Naive thymus-derived CD4-positive, alpha-beta T cell (primary cell): ENCODE measurements around the gene STX18. TPM values are rescaled to one million over a fixed set of nuclear protein-coding genes. Genes with fewer than 3 reads are reported as not detected.
A peak's percentile ranks its signal among the peaks of the same experiment; 100 is the strongest.
"Not testable (repeated sequence)": the region's sequence is repeated elsewhere in the genome, so short reads cannot be mapped to it uniquely, and the experiment has no call there.

Experiments
- ATAC-seq: fragments of 150-1000 bp; cut with Tn5 transposase; 2 replicates; pipeline ENCODE4 v1.10.0; 2021; ENCODE audit warnings: mild to moderate bottlenecking, moderate library complexity
- CTCF ChIA-PET: fragments of 350-600 bp; sonication (Branson Sonifier 250); formaldehyde crosslinking; loops from one replicate; lab custom pipeline; 2021; ENCODE audit warnings: antibody characterized with exemption; lab: Charles Lee
- POLR2A ChIA-PET: fragments of 350-600 bp; sonication (Branson Sonifier 250); formaldehyde crosslinking; loops from one replicate; lab custom pipeline; 2021; ENCODE audit warnings: antibody characterized with exemption, inconsistent platforms; lab: Charles Lee
- DNase-seq, 9 donors: peaks; one replicate each; pipeline versions ENCODE4 v3.0.0 to v3.0.0-alpha.2; 2020 to 2022; ENCODE audit warnings: mixed read lengths in 1 of 9
- H3K27ac ChIP-seq: one replicate; pipeline ENCODE4 v1.7.0; 2013; ENCODE audit warnings: mild to moderate bottlenecking, low read depth, low read length, moderate library complexity
- H3K27me3 ChIP-seq, 2 donors: one replicate each; pipeline ENCODE4 v1.7.0; 2013; ENCODE audit warnings: low read length in 2 of 2, mild to moderate bottlenecking in 2 of 2, moderate library complexity in 2 of 2; ENCODE audit not compliant: control insufficient read depth in 2 of 2, insufficient read depth in 2 of 2
- H3K36me3 ChIP-seq, 3 experiments: 1 replicate in 2 of 3; 2 replicates in 1 of 3; pipeline ENCODE4 v1.7.0; 2013; ENCODE audit warnings: low read length in 3 of 3, mild to moderate bottlenecking in 3 of 3, moderate library complexity in 1 of 3; ENCODE audit not compliant: insufficient read depth in 3 of 3, control insufficient read depth in 2 of 3
- H3K4me1 ChIP-seq, 2 donors: one replicate each; pipeline ENCODE4 v1.7.0; 2013; ENCODE audit warnings: low read length in 2 of 2, mild to moderate bottlenecking in 2 of 2, moderate library complexity in 1 of 2; ENCODE audit not compliant: control insufficient read depth in 2 of 2, insufficient read depth in 2 of 2
- H3K4me3 ChIP-seq: 2 replicates; pipeline ENCODE4 v1.7.0; 2013; ENCODE audit warnings: mild to moderate bottlenecking, low read length
- H3K9me3 ChIP-seq, 3 experiments: 1 replicate in 2 of 3; 2 replicates in 1 of 3; pipeline ENCODE4 v1.7.0; 2013; ENCODE audit warnings: low read length in 3 of 3; ENCODE audit not compliant: control insufficient read depth in 2 of 3
- H3K27ac Mint-ChIP-seq, 9 donors: one replicate each; pipeline ENCODE4 v1.8.0; 2020 to 2022; ENCODE audit warnings: mixed read lengths in 9 of 9, mild to moderate bottlenecking in 8 of 9, moderate library complexity in 5 of 9, inconsistent platforms in 2 of 9
- H3K27me3 Mint-ChIP-seq, 5 donors: one replicate each; pipeline ENCODE4 v1.8.0; 2021 to 2022; ENCODE audit warnings: mixed read lengths in 5 of 5, mild to moderate bottlenecking in 1 of 5
- H3K36me3 Mint-ChIP-seq, 5 donors: one replicate each; pipeline ENCODE4 v1.8.0; 2020 to 2022; ENCODE audit warnings: mixed read lengths in 5 of 5, mild to moderate bottlenecking in 3 of 5, inconsistent platforms in 1 of 5
- H3K4me1 Mint-ChIP-seq, 7 donors: one replicate each; pipeline ENCODE4 v1.8.0; 2020 to 2022; ENCODE audit warnings: mixed read lengths in 7 of 7, mild to moderate bottlenecking in 3 of 7, inconsistent platforms in 1 of 7
- H3K4me3 Mint-ChIP-seq, 10 donors: one replicate each; pipeline ENCODE4 v1.8.0; 2020 to 2022; ENCODE audit warnings: mild to moderate bottlenecking in 10 of 10, mixed read lengths in 10 of 10, moderate library complexity in 6 of 10, inconsistent platforms in 2 of 10
- H3K9me3 Mint-ChIP-seq, 11 donors: one replicate each; pipeline ENCODE4 v1.8.0; 2020 to 2022; ENCODE audit warnings: mixed read lengths in 11 of 11, mild to moderate bottlenecking in 4 of 11, inconsistent platforms in 1 of 11, moderate library complexity in 1 of 11
- intact Hi-C, 2 donors: fragments of 100-400 bp; cut with micrococcal nuclease; formaldehyde crosslinking; loops; one replicate each; pipeline ENCODE4 v1.15.1; 2023
- polyA plus RNA-seq, 2 donors: library from polyadenylated mRNA; unstranded; fragments of 300-500 nt; fragmentation: Illumina TruSeq; gene quantifications; one replicate each; pipeline ENCODE4 v1.2.3, GENCODE V29; 2021
- total RNA-seq, 6 experiments: library from RNA in 5 of 6; stranded (reverse) in 5 of 6; gene quantifications; 1 replicate in 5 of 6; 2 replicates in 1 of 6; pipeline ENCODE4 v1.2.3 and lab custom pipeline; 2021 to 2026

Gene STX18
- total and polyA plus RNA-seq, 7 experiments from 2014 or later: 16.3 to 28.0 (median 22.7) TPM

GRCh38 chr4:4470208-4470607 lies 71.6 kb downstream of the STX18 start:
- H3K9me3 ChIP-seq: no peaks in the 10 kb centered on the region
- DNase-seq: no peak
- H3K27ac ChIP-seq: no peak overlapping the region
- ChIA-PET CTCF (no interaction called here), POLR2A (no interaction called here)
- Mint-ChIP-seq H3K27ac (no peak overlapping the region), H3K36me3 (peaks cover 26 to 79% (median 55%) of the 10 kb centered on the region in 5 donors), H3K9me3 (peaks cover 0 to 13% (median 4%) of the 10 kb centered on the region in 11 donors), H3K4me1 (peaks cover 2 to 20% (median 13%) of the 10 kb centered on the region in 7 donors), H3K27me3 (no peaks in the 10 kb centered on the region), H3K4me3 (no peak overlapping the region)
- no peaks in the 10 kb centered on the region for H3K27me3 ChIP-seq
- no peaks in the 10 kb centered on the region for H3K4me1 ChIP-seq
- H3K36me3 ChIP-seq: peaks cover 0 to 63% (median 11%) of the 10 kb centered on the region in 3 experiments
- intact Hi-C loops: no loop called here
- ATAC-seq: no peak
- no peak overlapping the region for H3K4me3 ChIP-seq

GRCh38 chr4:4465238-4465637 lies 76.6 kb downstream of the STX18 start:
- intact Hi-C loops, H3K4me3 ChIP-seq, H3K9me3 ChIP-seq, H3K27me3 ChIP-seq, H3K4me1 ChIP-seq, ATAC-seq, H3K27me3 Mint-ChIP-seq, H3K27ac ChIP-seq, POLR2A ChIA-PET, DNase-seq: not testable (repeated sequence)
- CTCF ChIA-PET: interaction anchor here (0.6 kb wide), 1 partner anchor 57 kb away, joined by 3 read pairs; no protein-coding TSS in a partner anchor
- Mint-ChIP-seq H3K4me1 (peaks cover 10 to 43% (median 32%) of the 10 kb centered on the region in 7 donors), H3K27ac (peak overlapping the region in 3 of 9 donors; percentile 28 to 52 (median 48)), H3K4me3 (peak overlapping the region in 1 of 10 donors; percentile 20), H3K9me3 (peaks cover 0 to 16% (median 5%) of the 10 kb centered on the region in 11 donors), H3K36me3 (peaks cover 34 to 60% (median 53%) of the 10 kb centered on the region in 5 donors)
- peaks cover 0 to 48% (median 3%) of the 10 kb centered on the region in 3 experiments for H3K36me3 ChIP-seq

GRCh38 chr4:4462970-4463369 lies 78.9 kb downstream of the STX18 start:
- Histone ChIP-seq H3K4me3 (no peak overlapping the region), H3K36me3 (peaks cover 0 to 42% (median 5%) of the 10 kb centered on the region in 3 experiments), H3K4me1 (peaks cover 0 to 7% of the 10 kb centered on the region in 2 donors), H3K27ac (no peak overlapping the region), H3K27me3 (no peaks in the 10 kb centered on the region), H3K9me3 (no peaks in the 10 kb centered on the region)
- peaks cover 10 to 43% (median 35%) of the 10 kb centered on the region in 7 donors for H3K4me1 Mint-ChIP-seq
- ATAC-seq (no peak), DNase-seq (no peak)
- intact Hi-C loops: no loop called here
- ChIA-PET CTCF (interaction anchor here (0.5 to 1.4 kb wide), 2 partner anchors 25 to 34 kb away, joined by 3 read pairs; no protein-coding TSS in a partner anchor), POLR2A (no interaction called here)
- peak overlapping the region in 2 of 10 donors; percentile 17 to 20 for H3K4me3 Mint-ChIP-seq
- H3K27me3 Mint-ChIP-seq: no peaks in the 10 kb centered on the region
- peaks cover 34 to 56% (median 41%) of the 10 kb centered on the region in 5 donors for H3K36me3 Mint-ChIP-seq
- H3K27ac Mint-ChIP-seq: peak overlapping the region in 2 of 9 donors; percentile 22 to 24
- H3K9me3 Mint-ChIP-seq: peaks cover 0 to 16% (median 5%) of the 10 kb centered on the region in 11 donors

GRCh38 chr4:4461850-4462249 lies 80.0 kb downstream of the STX18 start:
- Mint-ChIP-seq H3K9me3 (peaks cover 0 to 16% (median 5%) of the 10 kb centered on the region in 11 donors), H3K27me3 (no peaks in the 10 kb centered on the region), H3K4me1 (peaks cover 10 to 43% (median 35%) of the 10 kb centered on the region in 7 donors), H3K4me3 (peak overlapping the region in 4 of 10 donors; percentile 9 to 21 (median 16)), H3K27ac (peak overlapping the region in 8 of 9 donors; percentile 16 to 84 (median 50)), H3K36me3 (peaks cover 29 to 55% (median 34%) of the 10 kb centered on the region in 5 donors)
- no peak overlapping the region for H3K4me3 ChIP-seq
- intact Hi-C loops: no loop called here
- DNase-seq (peak in 1 of 9 donors; percentile 20), ATAC-seq (peak; percentile 83)
- H3K4me1 ChIP-seq: peaks cover 0 to 7% of the 10 kb centered on the region in 2 donors
- no peaks in the 10 kb centered on the region for H3K9me3 ChIP-seq
- POLR2A ChIA-PET: interaction anchor here (0.6 kb wide), 2 partner anchors 65 to 239 kb away, joined by 3 to 4 read pairs; no protein-coding TSS in a partner anchor
- no peaks in the 10 kb centered on the region for H3K27me3 ChIP-seq
- no peak overlapping the region for H3K27ac ChIP-seq
- peaks cover 0 to 45% (median 8%) of the 10 kb centered on the region in 3 experiments for H3K36me3 ChIP-seq
- CTCF ChIA-PET: interaction anchor here (1.4 kb wide), 1 partner anchor 26 kb away, joined by 3 read pairs; no protein-coding TSS in a partner anchor

GRCh38 chr4:4461178-4461577 lies 80.7 kb downstream of the STX18 start:
- Histone ChIP-seq H3K36me3 (peaks cover 0 to 45% (median 10%) of the 10 kb centered on the region in 3 experiments), H3K27ac (no peak overlapping the region), H3K4me1 (peaks cover 0 to 7% of the 10 kb centered on the region in 2 donors), H3K9me3 (no peaks in the 10 kb centered on the region), H3K27me3 (no peaks in the 10 kb centered on the region), H3K4me3 (no peak overlapping the region)
- ChIA-PET CTCF (no interaction called here), POLR2A (interaction anchor here (0.6 kb wide), 1 partner anchor 65 kb away, joined by 4 read pairs; no protein-coding TSS in a partner anchor)
- DNase-seq: no peak
- intact Hi-C loops: no loop called here
- peaks cover 22 to 54% (median 28%) of the 10 kb centered on the region in 5 donors for H3K36me3 Mint-ChIP-seq
- no peaks in the 10 kb centered on the region for H3K27me3 Mint-ChIP-seq
- no peak for ATAC-seq
- peak overlapping the region in 2 of 9 donors; percentile 16 to 22 for H3K27ac Mint-ChIP-seq
- H3K4me1 Mint-ChIP-seq: peaks cover 10 to 43% (median 35%) of the 10 kb centered on the region in 7 donors
- H3K4me3 Mint-ChIP-seq: no peak overlapping the region
- H3K9me3 Mint-ChIP-seq: peaks cover 0 to 12% (median 4%) of the 10 kb centered on the region in 11 donors

GRCh38 chr4:4460759-4461158 lies 81.1 kb downstream of the STX18 start:
- Histone ChIP-seq H3K36me3 (peaks cover 0 to 45% (median 10%) of the 10 kb centered on the region in 3 experiments), H3K27ac (no peak overlapping the region), H3K9me3 (no peaks in the 10 kb centered on the region), H3K27me3 (no peaks in the 10 kb centered on the region), H3K4me3 (no peak overlapping the region), H3K4me1 (peaks cover 0 to 7% of the 10 kb centered on the region in 2 donors)
- ATAC-seq (no peak), DNase-seq (no peak)
- peak overlapping the region in 2 of 9 donors; percentile 2 to 33 for H3K27ac Mint-ChIP-seq
- H3K36me3 Mint-ChIP-seq: peaks cover 18 to 52% (median 24%) of the 10 kb centered on the region in 5 donors
- intact Hi-C loops: no loop called here
- peaks cover 0 to 8% (median 4%) of the 10 kb centered on the region in 11 donors for H3K9me3 Mint-ChIP-seq
- CTCF ChIA-PET: no interaction called here
- POLR2A ChIA-PET: no interaction called here
- no peak overlapping the region for H3K4me3 Mint-ChIP-seq
- H3K27me3 Mint-ChIP-seq: no peaks in the 10 kb centered on the region
- H3K4me1 Mint-ChIP-seq: peaks cover 10 to 40% (median 35%) of the 10 kb centered on the region in 7 donors
